CD4-positive, CD25-positive, alpha-beta regulatory T cell (primary cell): Measurements from ENCODE around the gene TXNL4A. TPM values are rescaled to one million over a fixed set of nuclear protein-coding genes. Genes with fewer than 3 reads are reported as not detected.

Experiments used
- ATAC-seq, 2 donors: fragments of 150-1000 bp; cut with Tn5 transposase; one replicate each; pipeline ENCODE4 v1.10.0; 2021; ENCODE audit warnings: low read depth in 2 of 2, moderate number of reproducible peaks in 2 of 2, moderate library complexity in 1 of 2
- DNase-seq, 3 donors: peaks; one replicate each; pipeline versions ENCODE4 v3.0.0 to v3.0.0-alpha.2; 2012 to 2022; ENCODE audit warnings: mixed read lengths in 1 of 3
- H3K27ac ChIP-seq: one replicate; pipeline ENCODE4 v1.7.0; 2013; ENCODE audit warnings: mild to moderate bottlenecking, low read length; ENCODE audit not compliant: insufficient read depth, poor library complexity, severe bottlenecking
- H3K27me3 ChIP-seq: one replicate; pipeline ENCODE4 v1.7.0; 2013; ENCODE audit warnings: low read length; ENCODE audit not compliant: control insufficient read depth, insufficient read depth
- H3K36me3 ChIP-seq: one replicate; pipeline ENCODE4 v1.7.0; 2013; ENCODE audit warnings: mild to moderate bottlenecking, low read length, moderate library complexity; ENCODE audit not compliant: control insufficient read depth, insufficient read depth
- H3K4me1 ChIP-seq: 2 replicates; pipeline ENCODE4 v1.7.0; 2013; ENCODE audit warnings: mild to moderate bottlenecking, low read length; ENCODE audit not compliant: insufficient read depth, control insufficient read depth, poor library complexity, severe bottlenecking
- H3K4me3 ChIP-seq: one replicate; pipeline ENCODE4 v1.7.0; 2013; ENCODE audit warnings: low read depth, mild to moderate bottlenecking, low read length, moderate library complexity
- H3K9me3 ChIP-seq, 2 experiments: 1 replicate in 1 of 2; 2 replicates in 1 of 2; pipeline ENCODE4 v1.7.0; 2013; ENCODE audit warnings: low read length in 2 of 2, mild to moderate bottlenecking in 1 of 2, moderate library complexity in 1 of 2; ENCODE audit not compliant: control insufficient read depth in 2 of 2
- H3K27ac Mint-ChIP-seq, 3 donors: one replicate each; pipeline ENCODE4 v1.8.0; 2020 to 2022; ENCODE audit warnings: mild to moderate bottlenecking in 3 of 3, mixed read lengths in 3 of 3, moderate library complexity in 2 of 3
- H3K27me3 Mint-ChIP-seq: one replicate; pipeline ENCODE4 v1.8.0; 2022; ENCODE audit warnings: mild to moderate bottlenecking, mixed read lengths
- H3K36me3 Mint-ChIP-seq: one replicate; pipeline ENCODE4 v1.8.0; 2020; ENCODE audit warnings: mixed read lengths
- H3K4me1 Mint-ChIP-seq, 4 donors: one replicate each; pipeline ENCODE4 v1.8.0; 2020 to 2022; ENCODE audit warnings: mixed read lengths in 4 of 4, mild to moderate bottlenecking in 1 of 4
- H3K4me3 Mint-ChIP-seq, 4 donors: one replicate each; pipeline ENCODE4 v1.8.0; 2020 to 2022; ENCODE audit warnings: mild to moderate bottlenecking in 4 of 4, mixed read lengths in 4 of 4, moderate library complexity in 3 of 4
- H3K9me3 Mint-ChIP-seq, 7 donors: one replicate each; pipeline ENCODE4 v1.8.0; 2020 to 2022; ENCODE audit warnings: mixed read lengths in 7 of 7, mild to moderate bottlenecking in 3 of 7, moderate library complexity in 2 of 7
- polyA plus RNA-seq, 4 donors: library from polyadenylated mRNA; unstranded; fragments of 300-500 nt; fragmentation: Illumina TruSeq; gene quantifications; one replicate each; pipeline ENCODE4 v1.2.3, GENCODE V29; 2021
- total RNA-seq: library from RNA; stranded (reverse); gene quantifications from one replicate; pipeline ENCODE4 v1.2.3, GENCODE V29; 2022

The TXNL4A gene
- total and polyA plus RNA-seq, 5 donors from 2014 or later = 70.5 to 216 (median 212) TPM

DNA sequence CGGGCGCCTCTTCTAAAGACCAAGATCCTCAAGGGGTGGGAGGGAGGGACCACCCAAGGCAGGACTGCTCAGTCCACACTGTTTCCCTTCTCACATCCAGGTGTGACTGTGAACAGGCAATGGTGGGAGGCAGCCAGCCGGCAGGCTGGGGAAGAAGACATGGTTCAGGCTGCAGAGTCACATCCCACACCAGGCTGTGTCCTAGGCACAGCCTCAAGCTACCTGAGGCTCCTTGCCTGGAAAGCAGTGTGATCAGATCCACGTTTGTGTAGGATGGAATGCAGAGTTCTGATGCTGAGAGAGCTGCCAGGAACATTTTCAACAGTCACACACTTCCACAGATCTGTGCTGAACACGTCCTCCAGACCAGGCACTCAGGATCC is 53.3 kb downstream of the TXNL4A start:
- H3K4me1 Mint-ChIP-seq = peaks cover 5 to 17% (median 11%) of the 10 kb centered on the region in 4 donors
- peaks cover 28 to 59% of the 10 kb centered on the region in 2 experiments for H3K9me3 ChIP-seq
- no peaks in the 10 kb centered on the region for H3K27me3 ChIP-seq
- peaks cover 5 to 45% (median 22%) of the 10 kb centered on the region in 7 donors for H3K9me3 Mint-ChIP-seq
- no peaks in the 10 kb centered on the region for H3K4me1 ChIP-seq
- no peak for DNase-seq
- H3K4me3 Mint-ChIP-seq = no peak overlapping the region
- H3K27me3 Mint-ChIP-seq = no peaks in the 10 kb centered on the region
- H3K27ac ChIP-seq = no peak overlapping the region
- no peak for ATAC-seq
- no peak overlapping the region for H3K4me3 ChIP-seq
- peaks cover 61% of the 10 kb centered on the region for H3K36me3 ChIP-seq
- H3K36me3 Mint-ChIP-seq = peaks cover 89% of the 10 kb centered on the region
- H3K27ac Mint-ChIP-seq = no peak overlapping the region

DNA sequence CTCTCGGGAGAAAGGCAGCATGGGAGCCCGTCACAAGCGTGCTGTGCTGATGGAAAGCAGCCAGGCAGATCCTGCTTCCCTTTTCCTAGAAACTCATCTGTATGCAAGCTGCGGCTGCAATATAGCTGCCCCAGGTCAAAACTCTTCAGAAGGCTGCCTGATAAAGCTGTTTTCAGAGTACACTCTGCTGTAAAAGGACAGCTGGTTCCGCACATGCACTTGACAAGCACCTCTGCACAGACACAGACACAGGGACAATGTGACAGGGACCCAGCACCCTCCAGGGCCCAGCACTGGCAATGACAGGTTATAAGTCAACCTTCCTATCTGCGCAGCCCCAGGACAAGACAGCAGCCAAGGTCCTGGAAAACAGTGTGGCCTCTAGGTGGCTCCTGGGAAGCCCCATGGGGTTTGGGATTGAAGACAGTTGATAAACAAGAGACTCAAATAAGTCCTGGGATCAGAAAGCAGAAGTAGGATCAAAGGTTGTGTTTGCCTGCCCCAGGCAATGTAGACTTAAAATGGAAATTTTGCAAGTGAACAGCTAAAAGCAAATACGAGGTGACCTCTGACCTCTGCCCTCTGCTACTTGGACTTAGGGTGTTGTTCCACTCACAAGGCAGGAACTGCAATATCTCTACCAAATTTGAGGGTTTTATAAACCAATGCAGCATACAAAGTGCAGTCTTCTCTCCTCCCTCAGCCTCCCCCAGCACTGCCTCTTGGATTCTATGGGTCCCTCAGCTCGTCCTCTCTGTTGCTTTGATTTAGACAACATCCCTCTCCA is 53.9 kb downstream of the TXNL4A start:
- Histone ChIP-seq H3K4me3 (no peak overlapping the region), H3K27me3 (no peaks in the 10 kb centered on the region), H3K9me3 (peaks cover 33 to 65% of the 10 kb centered on the region in 2 experiments), H3K4me1 (no peaks in the 10 kb centered on the region), H3K27ac (no peak overlapping the region), H3K36me3 (peaks cover 61% of the 10 kb centered on the region)
- peaks cover 89% of the 10 kb centered on the region for H3K36me3 Mint-ChIP-seq
- H3K4me3 Mint-ChIP-seq = no peak overlapping the region
- ATAC-seq (no peak), DNase-seq (no peak)
- H3K27me3 Mint-ChIP-seq = no peaks in the 10 kb centered on the region
- peaks cover 9 to 51% (median 24%) of the 10 kb centered on the region in 7 donors for H3K9me3 Mint-ChIP-seq
- peaks cover 2 to 12% (median 8%) of the 10 kb centered on the region in 4 donors for H3K4me1 Mint-ChIP-seq
- H3K27ac Mint-ChIP-seq = no peak overlapping the region

GRCh38 chr18:79933765-79934164 is 54.6 kb downstream of the TXNL4A start:
- Histone ChIP-seq H3K27me3 (no peaks in the 10 kb centered on the region), H3K4me1 (no peaks in the 10 kb centered on the region), H3K4me3 (no peak overlapping the region), H3K9me3 (peaks cover 41 to 72% of the 10 kb centered on the region in 2 experiments), H3K27ac (no peak overlapping the region), H3K36me3 (peaks cover 69% of the 10 kb centered on the region)
- Mint-ChIP-seq H3K4me1 (peaks cover 0 to 12% (median 7%) of the 10 kb centered on the region in 4 donors), H3K36me3 (peaks cover 89% of the 10 kb centered on the region), H3K9me3 (peaks cover 8 to 57% (median 29%) of the 10 kb centered on the region in 7 donors), H3K27me3 (no peaks in the 10 kb centered on the region), H3K27ac (no peak overlapping the region), H3K4me3 (no peak overlapping the region)
- ATAC-seq (no peak), DNase-seq (no peak)

GRCh38 chr18:79932907-79933306 is 55.5 kb downstream of the TXNL4A start:
- no peak for ATAC-seq
- H3K36me3 Mint-ChIP-seq = peaks cover 87% of the 10 kb centered on the region
- H3K9me3 ChIP-seq = peaks cover 42 to 72% of the 10 kb centered on the region in 2 experiments

GRCh38 chr18:79931475-79931874 is 56.9 kb downstream of the TXNL4A start:
- no peak overlapping the region for H3K27ac ChIP-seq
- Mint-ChIP-seq H3K36me3 (peaks cover 73% of the 10 kb centered on the region), H3K27ac (no peak overlapping the region), H3K9me3 (peaks cover 5 to 57% (median 34%) of the 10 kb centered on the region in 7 donors), H3K27me3 (no peaks in the 10 kb centered on the region), H3K4me1 (peaks cover 0 to 12% (median 5%) of the 10 kb centered on the region in 4 donors), H3K4me3 (no peak overlapping the region)
- no peak overlapping the region for H3K4me3 ChIP-seq
- peaks cover 59% of the 10 kb centered on the region for H3K36me3 ChIP-seq
- no peaks in the 10 kb centered on the region for H3K27me3 ChIP-seq
- peaks cover 42 to 65% of the 10 kb centered on the region in 2 experiments for H3K9me3 ChIP-seq
- ATAC-seq (no peak), DNase-seq (no peak)
- no peaks in the 10 kb centered on the region for H3K4me1 ChIP-seq

More at GRCh38 chr18:79932907-79933306, 55.5 kb downstream of the TXNL4A start:
- Mint-ChIP-seq H3K4me3 (no peak overlapping the region), H3K9me3 (peaks cover 8 to 60% (median 34%) of the 10 kb centered on the region in 7 donors), H3K4me1 (peaks cover 0 to 12% (median 7%) of the 10 kb centered on the region in 4 donors), H3K27me3 (no peaks in the 10 kb centered on the region), H3K27ac (no peak overlapping the region)
- peaks cover 65% of the 10 kb centered on the region for H3K36me3 ChIP-seq
- H3K4me3 ChIP-seq = no peak overlapping the region
- no peaks in the 10 kb centered on the region for H3K27me3 ChIP-seq
- H3K4me1 ChIP-seq = no peaks in the 10 kb centered on the region
- no peak overlapping the region for H3K27ac ChIP-seq
- no peak for DNase-seq

GRCh38 chr18:79930020-79930642 is 58.2 kb downstream of the TXNL4A start:
- Mint-ChIP-seq H3K36me3 (peaks cover 70% of the 10 kb centered on the region), H3K9me3 (peaks cover 5 to 48% (median 34%) of the 10 kb centered on the region in 7 donors)
- H3K9me3 ChIP-seq = peaks cover 42 to 51% of the 10 kb centered on the region in 2 experiments

DNA sequence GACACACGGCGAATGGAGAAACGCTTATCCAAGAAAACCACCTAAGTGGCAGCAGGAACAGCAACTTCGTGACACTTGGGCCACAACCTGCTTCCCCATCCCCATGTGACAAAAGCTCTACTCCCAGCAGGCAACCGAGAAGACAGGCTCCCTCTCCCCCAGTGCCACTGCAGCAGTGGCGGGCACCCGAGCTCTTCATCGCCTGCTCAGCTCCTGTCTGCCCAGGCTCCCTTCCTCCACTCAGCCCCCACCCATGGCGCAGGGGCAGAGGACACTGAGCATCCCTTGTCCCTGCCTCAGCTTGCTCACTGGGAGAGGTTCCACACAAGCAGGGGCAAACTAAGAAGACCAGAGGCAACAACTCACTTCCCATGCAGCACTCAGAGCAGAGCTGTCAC is 59.8 kb downstream of the TXNL4A start:
- no peaks in the 10 kb centered on the region for H3K4me1 ChIP-seq
- H3K27me3 ChIP-seq = no peaks in the 10 kb centered on the region
- peaks cover 40 to 42% of the 10 kb centered on the region in 2 experiments for H3K9me3 ChIP-seq
- Mint-ChIP-seq H3K9me3 (peaks cover 4 to 39% (median 30%) of the 10 kb centered on the region in 7 donors), H3K27ac (no peak overlapping the region), H3K27me3 (no peaks in the 10 kb centered on the region), H3K4me3 (no peak overlapping the region), H3K36me3 (peaks cover 64% of the 10 kb centered on the region), H3K4me1 (peaks cover 3 to 12% (median 4%) of the 10 kb centered on the region in 4 donors)
- no peak overlapping the region for H3K4me3 ChIP-seq
- peaks cover 45% of the 10 kb centered on the region for H3K36me3 ChIP-seq
- ATAC-seq = no peak
- no peak overlapping the region for H3K27ac ChIP-seq
- DNase-seq = no peak

More at GRCh38 chr18:79930020-79930642, 58.2 kb downstream of the TXNL4A start:
- no peaks in the 10 kb centered on the region for H3K27me3 Mint-ChIP-seq
- Histone ChIP-seq H3K27me3 (no peaks in the 10 kb centered on the region), H3K27ac (no peak overlapping the region), H3K36me3 (peaks cover 49% of the 10 kb centered on the region), H3K4me3 (no peak overlapping the region), H3K4me1 (no peaks in the 10 kb centered on the region)
- H3K27ac Mint-ChIP-seq = no peak overlapping the region
- peak overlapping the region in 1 of 4 donors; percentile 54 for H3K4me3 Mint-ChIP-seq
- H3K4me1 Mint-ChIP-seq = peaks cover 3 to 12% (median 4%) of the 10 kb centered on the region in 4 donors
- DNase-seq = no peak
- ATAC-seq = no peak
